HL-60 (cell line): ENCODE data around the gene PAPOLB.

ENCODE experiments used
- GABPA ChIP-seq: IDR thresholded peaks from 2 replicates; pipeline ENCODE4 v1.6.1; 2012; ENCODE audit warnings: low read depth
- TF ChIP-seq, protein P1 (sequence below): IDR thresholded peaks from one replicate; pipeline ENCODE4 v1.5.1; 2011; ENCODE audit warnings: low read length, control low read depth, inconsistent platforms; ENCODE audit not compliant: insufficient read depth

DNA sequence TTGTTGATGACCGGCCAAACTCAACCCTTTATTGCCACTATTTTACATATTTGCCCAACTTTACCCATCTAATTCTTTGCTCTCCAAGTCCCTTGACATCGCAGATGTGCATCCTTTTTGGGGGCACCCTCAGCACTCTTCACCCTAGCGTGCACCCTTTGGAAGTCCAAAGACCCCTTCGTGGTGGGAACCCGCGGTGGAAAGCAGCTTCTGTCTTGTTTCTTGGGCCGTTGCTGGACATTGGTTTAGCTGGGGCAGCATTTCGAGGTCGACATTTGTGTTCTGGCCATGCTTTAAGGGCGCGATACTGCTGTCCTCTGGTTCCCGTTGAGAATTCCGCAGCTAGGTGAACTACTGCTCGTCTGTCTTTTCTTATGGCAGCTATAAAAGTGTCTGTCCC lies 326 bp upstream of the PAPOLB start:
- TF ChIP-seq, protein P1, sequence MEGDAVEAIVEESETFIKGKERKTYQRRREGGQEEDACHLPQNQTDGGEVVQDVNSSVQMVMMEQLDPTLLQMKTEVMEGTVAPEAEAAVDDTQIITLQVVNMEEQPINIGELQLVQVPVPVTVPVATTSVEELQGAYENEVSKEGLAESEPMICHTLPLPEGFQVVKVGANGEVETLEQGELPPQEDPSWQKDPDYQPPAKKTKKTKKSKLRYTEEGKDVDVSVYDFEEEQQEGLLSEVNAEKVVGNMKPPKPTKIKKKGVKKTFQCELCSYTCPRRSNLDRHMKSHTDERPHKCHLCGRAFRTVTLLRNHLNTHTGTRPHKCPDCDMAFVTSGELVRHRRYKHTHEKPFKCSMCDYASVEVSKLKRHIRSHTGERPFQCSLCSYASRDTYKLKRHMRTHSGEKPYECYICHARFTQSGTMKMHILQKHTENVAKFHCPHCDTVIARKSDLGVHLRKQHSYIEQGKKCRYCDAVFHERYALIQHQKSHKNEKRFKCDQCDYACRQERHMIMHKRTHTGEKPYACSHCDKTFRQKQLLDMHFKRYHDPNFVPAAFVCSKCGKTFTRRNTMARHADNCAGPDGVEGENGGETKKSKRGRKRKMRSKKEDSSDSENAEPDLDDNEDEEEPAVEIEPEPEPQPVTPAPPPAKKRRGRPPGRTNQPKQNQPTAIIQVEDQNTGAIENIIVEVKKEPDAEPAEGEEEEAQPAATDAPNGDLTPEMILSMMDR: no peak
- no peak for TF ChIP-seq GABPA
